Immature natural killer cell (primary cell): ENCODE results near the gene KCNJ10. TPM values are rescaled to one million over a fixed set of nuclear protein-coding genes. Genes with fewer than 3 reads are reported as not detected.

Experiments
- DNase-seq, 3 donors: peaks; one replicate each; pipeline ENCODE4 v3.0.0; 2022; ENCODE audit warnings: mixed read lengths in 1 of 3
- H3K27ac Mint-ChIP-seq, 6 donors: one replicate each; pipeline ENCODE4 v1.8.0; 2020; ENCODE audit warnings: mixed read lengths in 6 of 6, mild to moderate bottlenecking in 5 of 6, inconsistent platforms in 4 of 6, moderate library complexity in 3 of 6
- H3K27me3 Mint-ChIP-seq, 3 donors: one replicate each; pipeline ENCODE4 v1.8.0; 2020 to 2021; ENCODE audit warnings: low read depth in 3 of 3, mild to moderate bottlenecking in 3 of 3, mixed read lengths in 3 of 3, moderate library complexity in 3 of 3, inconsistent platforms in 1 of 3
- H3K36me3 Mint-ChIP-seq, 3 donors: one replicate each; pipeline ENCODE4 v1.8.0; 2020; ENCODE audit warnings: mixed read lengths in 3 of 3, inconsistent platforms in 2 of 3, mild to moderate bottlenecking in 2 of 3
- H3K4me1 Mint-ChIP-seq, 2 donors: one replicate each; pipeline ENCODE4 v1.8.0; 2020; ENCODE audit warnings: inconsistent platforms in 2 of 2, mild to moderate bottlenecking in 2 of 2, mixed read lengths in 2 of 2, moderate library complexity in 1 of 2
- H3K4me3 Mint-ChIP-seq, 5 donors: one replicate each; pipeline ENCODE4 v1.8.0; 2020; ENCODE audit warnings: mild to moderate bottlenecking in 5 of 5, mixed read lengths in 5 of 5, inconsistent platforms in 3 of 5, moderate library complexity in 3 of 5
- H3K9me3 Mint-ChIP-seq, 6 donors: one replicate each; pipeline ENCODE4 v1.8.0; 2020; ENCODE audit warnings: mild to moderate bottlenecking in 6 of 6, mixed read lengths in 6 of 6, inconsistent platforms in 4 of 6, moderate library complexity in 3 of 6
- polyA plus RNA-seq, 3 donors: library from polyadenylated mRNA; unstranded; fragments of 300-500 nt; fragmentation: Illumina TruSeq; gene quantifications; one replicate each; pipeline ENCODE4 v1.2.3, GENCODE V29; 2021

Gene KCNJ10
- polyA plus RNA-seq, 3 donors from 2014 or later, result not detected

- Mint-ChIP-seq H3K27ac (no peak overlapping the region), H3K4me1 (peaks cover 20 to 21% of the 10 kb centered on the region in 2 donors), H3K27me3 (peaks cover 5 to 12% (median 5%) of the 10 kb centered on the region in 3 donors), H3K9me3 (no peaks in the 10 kb centered on the region), H3K36me3 (no peaks in the 10 kb centered on the region), H3K4me3 (no peak overlapping the region)
- no peak for DNase-seq
Measured at GRCh38 chr1:160105155-160105554, 35.2 kb upstream of the KCNJ10 start.

DNA sequence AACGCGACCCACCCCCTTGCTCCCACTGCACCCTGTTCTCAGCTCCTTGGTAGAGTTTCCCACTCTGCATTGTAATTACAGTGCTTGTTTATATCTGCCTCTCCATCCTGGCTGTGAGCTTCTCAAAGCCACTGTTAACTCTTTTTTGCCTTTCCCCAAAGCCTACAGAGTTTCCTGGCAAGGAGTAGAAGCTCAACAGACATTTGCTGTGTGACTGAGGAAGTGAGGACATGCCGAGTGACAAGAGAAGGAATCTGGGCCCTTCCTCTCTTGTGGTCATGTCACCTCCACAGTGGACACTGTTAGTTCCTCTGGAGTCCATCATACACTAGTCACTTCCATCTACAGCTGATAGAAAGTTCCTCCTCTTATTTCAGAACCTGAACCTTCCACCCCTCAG, 34.5 kb upstream of the KCNJ10 start:
- DNase-seq, result no peak
- no peak overlapping the region for H3K27ac Mint-ChIP-seq
- no peaks in the 10 kb centered on the region for H3K36me3 Mint-ChIP-seq
- no peaks in the 10 kb centered on the region for H3K9me3 Mint-ChIP-seq
- H3K27me3 Mint-ChIP-seq, result peaks cover 4 to 10% (median 5%) of the 10 kb centered on the region in 3 donors
- H3K4me3 Mint-ChIP-seq, result no peak overlapping the region
- peaks cover 22 to 23% of the 10 kb centered on the region in 2 donors for H3K4me1 Mint-ChIP-seq

DNA sequence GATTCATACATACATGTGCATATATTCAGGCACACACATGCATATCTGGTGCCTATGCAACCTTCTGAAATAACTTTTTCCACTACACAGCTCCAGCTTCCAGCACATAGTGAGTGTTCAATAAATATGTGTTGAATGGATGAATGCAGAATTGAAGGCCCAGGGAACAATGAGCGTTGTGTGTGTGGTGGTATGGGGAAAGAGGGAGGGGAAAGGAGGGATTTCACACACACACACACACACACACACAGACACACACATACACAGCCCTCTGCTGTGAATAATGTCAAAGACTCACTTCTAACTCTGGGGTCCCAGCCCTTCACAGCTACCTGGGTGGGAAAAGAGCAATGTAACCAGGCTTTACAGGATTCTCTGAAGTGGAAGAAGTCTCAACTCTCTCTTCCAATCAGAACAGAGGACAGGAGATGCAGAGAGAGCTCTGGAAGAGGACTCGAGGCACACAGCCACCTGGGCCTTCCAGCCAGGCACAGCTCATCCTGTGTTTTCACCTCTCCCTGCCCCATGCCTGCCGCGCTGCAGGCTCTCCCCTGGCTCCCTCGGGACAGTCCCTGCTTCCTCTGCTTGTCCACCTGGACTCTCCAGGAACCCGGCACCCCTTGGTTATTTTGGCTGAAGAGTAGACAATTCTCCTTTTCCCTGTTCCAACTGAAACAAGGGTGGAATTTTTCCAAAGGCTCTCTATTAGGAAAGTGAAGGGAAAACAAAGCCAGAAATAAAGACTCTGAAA, 33.9 kb upstream of the KCNJ10 start:
- Mint-ChIP-seq H3K36me3 (no peaks in the 10 kb centered on the region), H3K27ac (no peak overlapping the region), H3K4me3 (no peak overlapping the region)

GRCh38 chr1:160101717-160102522, 32.0 kb upstream of the KCNJ10 start:
- no peaks in the 10 kb centered on the region for H3K9me3 Mint-ChIP-seq
- H3K4me1 Mint-ChIP-seq, result peaks cover 36 to 38% of the 10 kb centered on the region in 2 donors
- H3K4me3 Mint-ChIP-seq, result no peak overlapping the region
- peaks cover 7 to 17% (median 10%) of the 10 kb centered on the region in 3 donors for H3K27me3 Mint-ChIP-seq
- H3K36me3 Mint-ChIP-seq, result no peaks in the 10 kb centered on the region
- DNase-seq, result no peak
- H3K27ac Mint-ChIP-seq, result peak overlapping the region in 4 of 6 donors; percentile 28 to 85 (median 62)

More for the DNA sequence above, 33.9 kb upstream of the KCNJ10 start:
- Mint-ChIP-seq H3K27me3 (peaks cover 4 to 10% (median 7%) of the 10 kb centered on the region in 3 donors), H3K4me1 (peaks cover 26 to 27% of the 10 kb centered on the region in 2 donors), H3K9me3 (no peaks in the 10 kb centered on the region)
- DNase-seq, result no peak

GRCh38 chr1:160101037-160101716, 31.2 kb upstream of the KCNJ10 start:
- Mint-ChIP-seq H3K9me3 (no peaks in the 10 kb centered on the region), H3K4me3 (peak overlapping the region in 2 of 5 donors; percentile 5 to 40), H3K36me3 (no peaks in the 10 kb centered on the region), H3K27ac (peak overlapping the region in 5 of 6 donors; percentile 76 to 85 (median 84)), H3K4me1 (peaks cover 44 to 46% of the 10 kb centered on the region in 2 donors), H3K27me3 (peaks cover 7 to 17% (median 10%) of the 10 kb centered on the region in 3 donors)
- peak; percentile 54 to 69 (median 59) for DNase-seq

DNA sequence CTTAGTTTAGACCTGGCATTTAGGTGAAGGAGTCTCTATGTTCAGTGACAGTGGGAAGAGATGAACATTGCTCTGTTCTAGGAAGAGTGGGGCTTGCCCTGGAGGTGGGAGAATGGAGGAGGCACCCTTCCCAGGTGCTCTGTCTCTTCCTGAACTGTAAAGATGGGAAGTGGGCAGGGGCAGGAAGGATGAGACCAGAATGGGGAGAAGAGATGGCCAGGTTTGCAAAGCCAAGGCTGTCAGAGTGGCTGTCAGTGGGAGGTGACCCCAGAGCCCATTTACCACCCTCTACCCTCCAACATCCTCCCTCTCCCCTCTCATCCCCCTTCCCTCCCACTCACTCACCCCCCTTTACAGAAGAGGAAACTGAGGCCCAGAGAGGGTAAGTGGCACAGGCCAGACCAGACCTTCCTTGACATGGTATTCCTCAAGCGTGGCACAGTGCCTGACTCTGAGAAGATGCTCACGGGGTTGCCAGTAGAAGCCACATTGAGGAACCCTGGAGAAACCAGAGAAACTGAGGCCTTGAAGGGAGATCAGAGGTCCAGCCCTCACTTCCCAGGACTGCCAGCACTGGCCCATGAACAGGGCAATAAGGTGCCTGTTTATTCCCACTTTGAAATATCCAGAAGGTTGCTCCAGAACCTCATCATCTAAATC, 29.9 kb upstream of the KCNJ10 start:
- DNase-seq, result no peak
- Mint-ChIP-seq H3K4me1 (peaks cover 51% of the 10 kb centered on the region in 2 donors), H3K36me3 (no peaks in the 10 kb centered on the region), H3K4me3 (peak overlapping the region; percentile 69 to 83 (median 72)), H3K27ac (peak overlapping the region; percentile 77 to 90 (median 84)), H3K27me3 (peaks cover 7 to 17% (median 10%) of the 10 kb centered on the region in 3 donors), H3K9me3 (no peaks in the 10 kb centered on the region)

DNA sequence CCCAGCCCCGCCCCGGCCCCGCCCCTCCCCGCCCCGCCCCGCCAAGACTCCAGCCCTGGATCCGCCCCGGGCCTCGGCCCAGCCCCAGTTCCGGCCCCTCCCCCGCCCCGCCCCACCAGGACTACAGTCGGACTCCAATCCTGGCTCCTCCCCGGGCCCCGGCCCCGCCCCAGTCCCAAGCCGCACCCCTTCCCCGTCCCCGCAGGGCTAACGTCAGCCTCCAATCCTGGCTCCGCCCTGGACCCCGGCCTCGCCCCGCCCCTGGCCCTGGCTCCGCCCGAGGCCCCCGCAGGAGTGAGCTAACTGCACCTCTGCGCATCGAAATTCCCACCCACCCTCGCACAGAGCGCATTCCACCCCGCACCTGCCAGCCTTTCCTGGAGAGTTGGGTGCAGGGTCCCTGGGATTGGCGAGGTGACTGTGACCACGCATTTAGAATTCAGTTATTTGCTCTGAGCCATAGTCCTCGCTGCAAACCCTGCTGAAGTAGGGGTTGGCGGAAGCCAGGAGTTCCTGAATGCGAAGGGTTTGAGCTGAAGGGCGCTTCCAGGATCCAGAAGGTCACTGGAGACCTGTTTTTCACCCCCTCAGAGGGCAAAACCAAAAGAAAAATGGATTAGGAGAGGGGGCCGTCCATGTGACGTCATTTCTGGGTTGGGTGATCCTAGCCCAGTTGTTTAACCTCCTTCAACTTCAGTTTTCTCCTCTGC, 29.0 kb upstream of the KCNJ10 start:
- H3K9me3 Mint-ChIP-seq, result no peaks in the 10 kb centered on the region
- peaks cover 51% of the 10 kb centered on the region in 2 donors for H3K4me1 Mint-ChIP-seq
- DNase-seq, result peak; percentile 89 to 93 (median 91)
- peaks cover 0 to 5% (median 4%) of the 10 kb centered on the region in 3 donors for H3K36me3 Mint-ChIP-seq
- H3K4me3 Mint-ChIP-seq, result peak overlapping the region; percentile 69 to 83 (median 72)
- H3K27ac Mint-ChIP-seq, result peak overlapping the region; percentile 77 to 90 (median 84)
- peaks cover 5 to 17% (median 10%) of the 10 kb centered on the region in 3 donors for H3K27me3 Mint-ChIP-seq

GRCh38 chr1:160097911-160098851, 28.2 kb upstream of the KCNJ10 start, which contains the start of gene IGSF8:
Gene IGSF8, minus strand, starts transcription at chr1:160098619. Its CDS starts 147 bp downstream, at chr1:160098472.
- peak; percentile 84 to 89 (median 89) for DNase-seq
- peaks cover 45 to 47% of the 10 kb centered on the region in 2 donors for H3K4me1 Mint-ChIP-seq
- H3K36me3 Mint-ChIP-seq, result peaks cover 0 to 5% (median 4%) of the 10 kb centered on the region in 3 donors
- no peaks in the 10 kb centered on the region for H3K9me3 Mint-ChIP-seq
- H3K27ac Mint-ChIP-seq, result peak within 1 kb of the TSS; percentile 77 to 92 (median 88)
- H3K4me3 Mint-ChIP-seq, result peak within 1 kb of the TSS; percentile 85 to 92 (median 89)
- peaks cover 5 to 16% (median 10%) of the 10 kb centered on the region in 3 donors for H3K27me3 Mint-ChIP-seq

DNA sequence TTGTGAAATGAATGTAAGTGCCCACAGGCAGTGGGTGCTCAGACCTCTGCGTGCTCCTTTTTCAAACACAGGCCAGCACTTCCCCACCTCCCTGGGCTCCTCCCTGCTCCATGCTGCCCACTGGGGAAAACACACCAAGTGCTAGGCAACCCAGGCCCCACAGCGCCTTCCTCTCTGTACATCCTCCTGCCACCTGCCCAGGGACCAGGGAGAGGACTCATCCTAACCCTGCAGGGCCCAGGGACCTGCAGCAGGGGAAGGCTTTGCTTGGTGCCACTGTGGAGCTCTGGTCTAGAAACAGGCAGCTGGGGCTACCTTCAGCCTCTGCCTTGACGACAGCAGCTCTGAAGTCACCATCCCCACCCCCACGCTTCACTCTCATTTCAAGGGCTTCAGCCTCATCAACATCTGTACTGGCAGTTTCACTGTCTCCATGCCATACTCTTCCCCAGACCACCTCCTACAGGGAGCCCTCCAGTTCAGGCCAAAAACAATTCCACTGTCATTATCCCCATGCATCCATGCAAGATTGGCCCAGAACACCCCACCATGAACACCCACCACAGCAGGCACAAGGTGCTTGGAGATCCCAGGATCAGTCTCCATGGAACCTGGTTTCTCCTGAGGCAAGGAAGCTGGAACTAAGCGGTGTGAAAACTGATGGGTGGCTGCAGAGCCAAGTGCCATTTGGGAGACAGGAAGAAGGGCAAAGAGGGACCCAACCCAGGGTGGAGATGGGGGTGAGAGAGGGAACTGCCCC, 27.4 kb upstream of the KCNJ10 start:
- Mint-ChIP-seq H3K27me3 (peaks cover 5 to 13% (median 7%) of the 10 kb centered on the region in 3 donors), H3K27ac (peak overlapping the region; percentile 65 to 92 (median 80)), H3K4me1 (peaks cover 38 to 39% of the 10 kb centered on the region in 2 donors), H3K36me3 (peaks cover 0 to 5% (median 4%) of the 10 kb centered on the region in 3 donors), H3K9me3 (no peaks in the 10 kb centered on the region), H3K4me3 (peak overlapping the region; percentile 85 to 92 (median 89))
- no peak for DNase-seq

- H3K36me3 Mint-ChIP-seq, result peaks cover 0 to 8% (median 4%) of the 10 kb centered on the region in 3 donors
- H3K4me3 Mint-ChIP-seq, result peak overlapping the region; percentile 28 to 92 (median 54)
- no peak for DNase-seq
- peaks cover 36 to 37% of the 10 kb centered on the region in 2 donors for H3K4me1 Mint-ChIP-seq
- H3K27ac Mint-ChIP-seq, result peak overlapping the region in 4 of 6 donors; percentile 45 to 92 (median 74)
- peaks cover 5 to 13% (median 7%) of the 10 kb centered on the region in 3 donors for H3K27me3 Mint-ChIP-seq
- H3K9me3 Mint-ChIP-seq, result no peaks in the 10 kb centered on the region
Measured at GRCh38 chr1:160096274-160097116, 26.5 kb upstream of the KCNJ10 start.
